ENCODE data around the gene ASTL. TPM values are rescaled to one million over a fixed set of nuclear protein-coding genes. Genes with fewer than 3 reads are reported as not detected.

ASTL gene
- total and polyA plus RNA-seq, 2 of the 13 experiments (the other 11 are each of a cell fraction or from before 2014, with no cell fraction given) = not detected

- POLR2A ChIA-PET = no interaction called here
- FAIRE-seq = no peak
- CTCF ChIA-PET (ENCODE audit: low intra/inter-chr PET ratio, low total read pairs) = no interaction called here
- 46% methylated on average over 14 of the region's 14 CpGs for WGBS (ENCODE audit: low lambda C conversion rate)
- intact Hi-C loops (cut with micrococcal nuclease; ENCODE audit: unreplicated experiment) = no loop called here
- no peak overlapping the region for H3K4me2 ChIP-seq (ENCODE audit: low read depth, low read length)
- in situ Hi-C loops (cut with HindIII; ENCODE audit: extremely low pct_ligation_motif_present, low pct_unique_long_range_greater_than_20kb) = loop anchor here (25.0 kb wide), 3 partner anchors 112 to 388 kb away; partner anchors contain the start of gene NEURL3
- H3K27ac ChIP-seq (ENCODE audit: extremely low read length, insufficient read depth, low read length) = no peak overlapping the region
- H2AFZ ChIP-seq (ENCODE audit: low read length) = no peak overlapping the region
- H3K9me3 ChIP-seq (ENCODE audit: low read length) = no peaks in the 10 kb centered on the region
- no peak for ATAC-seq
- no peak overlapping the region for H3K9ac ChIP-seq (ENCODE audit: insufficient read depth, low read depth, low read length)
- no peaks in the 10 kb centered on the region for H3K36me3 ChIP-seq (replicated peaks in 1 of 2; ENCODE audit: control insufficient read depth in 1 of 2, insufficient read depth in 2 of 2, low read length in 2 of 2)
- H4K20me1 ChIP-seq (ENCODE audit: insufficient read depth, low read length) = no peaks in the 10 kb centered on the region
- H3K79me2 ChIP-seq (ENCODE audit: insufficient read depth, low read length) = no peaks in the 10 kb centered on the region
- peaks cover 10% of the 10 kb centered on the region; the same call in 1 of the 2 replicates for H3K4me1 ChIP-seq (ENCODE audit: insufficient read depth, low read length)
- TF ChIP-seq ZNF263 (CRISPR knock-in tag; IDR thresholded peaks at IDR 0.05) = no peak
- TF ChIP-seq ZNF746 (CRISPR knock-in tag; IDR thresholded peaks at IDR 0.05) = no peak
- no peak for TF ChIP-seq CENPX (CRISPR knock-in tag; IDR thresholded peaks at IDR 0.05)
- TF ChIP-seq CHD4 (IDR thresholded peaks at IDR 0.05; ENCODE audit: borderline replicate concordance, low read length) = no peak
- TF ChIP-seq MTERF4 (CRISPR knock-in tag; IDR thresholded peaks at IDR 0.05) = no peak
- no peak for TF ChIP-seq XBP1 (CRISPR knock-in tag; IDR thresholded peaks at IDR 0.05)
- no peak for TF ChIP-seq ZNF251 (CRISPR knock-in tag; IDR thresholded peaks at IDR 0.05)
- TF ChIP-seq ZBTB43 (CRISPR knock-in tag; conservative IDR thresholded peaks at IDR 0.05) = no peak
- TF ChIP-seq HDAC2 (CRISPR knock-in tag; IDR thresholded peaks at IDR 0.05) = no peak
- no peak for TF ChIP-seq ZNF562 (CRISPR knock-in tag; IDR thresholded peaks at IDR 0.05; ENCODE audit: borderline replicate concordance)
- TF ChIP-seq ZNF296 (CRISPR knock-in tag; conservative IDR thresholded peaks at IDR 0.05) = no peak
- TF ChIP-seq SPEN (CRISPR knock-in tag; IDR thresholded peaks at IDR 0.05; ENCODE audit: low read depth) = no peak
- no peak for TF ChIP-seq LBX2 (CRISPR knock-in tag; IDR thresholded peaks at IDR 0.05; ENCODE audit: borderline replicate concordance)
- no peak for TF ChIP-seq ZBTB2 (CRISPR knock-in tag; IDR thresholded peaks at IDR 0.05; ENCODE audit: low read depth)
- TF ChIP-seq STAT5B (CRISPR knock-in tag; IDR thresholded peaks at IDR 0.05) = no peak
- TF ChIP-seq IRF9 (CRISPR knock-in tag; IDR thresholded peaks at IDR 0.05; ENCODE audit: borderline replicate concordance) = no peak
- TF ChIP-seq ZBTB44 (CRISPR knock-in tag; IDR thresholded peaks at IDR 0.05) = no peak
- peaks cover 6 to 59% of the 10 kb centered on the region in 2 experiments; a peak in 4 of 5 replicates for H3K27me3 ChIP-seq (ENCODE audit: control insufficient read depth in 1 of 2, insufficient read depth in 2 of 2, low read length in 2 of 2)
- H3K4me3 ChIP-seq (replicated peaks in 1 of 3; ENCODE audit: insufficient read depth in 1 of 3, low read depth in 2 of 3, low read length in 3 of 3) = no peak overlapping the region
- no peak for DNase-seq (ENCODE audit: low spot score)
- BruUV-seq (replicated peaks) = no TSS peak
These were observed 13.7 kb downstream of the ASTL start for GRCh38 chr2:96124406-96125265.
